HFFc6 (cell line): ENCODE measurements around the gene LZTS2. TPM values are rescaled to one million over a fixed set of nuclear protein-coding genes. Genes with fewer than 3 reads are reported as not detected.

Source experiments
- DNase-seq: peaks from one replicate; pipeline ENCODE4 v3.0.0-alpha.2; 2018
- H3K27ac Mint-ChIP-seq: 2 replicates; pipeline ENCODE4 v1.8.0; 2020; ENCODE audit warnings: mild to moderate bottlenecking, mixed read lengths
- H3K27me3 Mint-ChIP-seq: 2 replicates; pipeline ENCODE4 v1.8.0; 2021; ENCODE audit warnings: mild to moderate bottlenecking, moderate library complexity, mixed read lengths; ENCODE audit not compliant: insufficient read depth
- H3K36me3 Mint-ChIP-seq: 2 replicates; pipeline ENCODE4 v1.8.0; 2021; ENCODE audit warnings: low read depth, mixed read lengths
- H3K4me1 Mint-ChIP-seq: 2 replicates; pipeline ENCODE4 v1.8.0; 2020; ENCODE audit warnings: low read depth, mixed read lengths
- H3K4me3 Mint-ChIP-seq: 2 replicates; pipeline ENCODE4 v1.8.0; 2020; ENCODE audit warnings: mild to moderate bottlenecking, moderate library complexity, mixed read lengths
- H3K9me3 Mint-ChIP-seq: 2 replicates; pipeline ENCODE4 v1.8.0; 2020; ENCODE audit warnings: mild to moderate bottlenecking, mixed read lengths
- total RNA-seq, 6 experiments: library from RNA; stranded (reverse); fragmentation: NEBNext Ultra II Directional; extraction: Animal tissue kit (Norgen Biotek cat#: 25700); gene quantifications; 2 replicates in 1 of 6; 3 replicates in 5 of 6; pipeline ENCODE4 v1.2.3, GENCODE V29; 2021
- TF ChIP-seq, protein P1 (sequence below): fragments of 200-600 bp; sonication (generic); IDR thresholded peaks from 2 replicates; pipeline ENCODE4 v1.5.0; 2021; ENCODE audit warnings: antibody characterized with exemption, mild to moderate bottlenecking

LZTS2 gene
- total RNA-seq, 6 experiments from 2014 or later = 66.8 to 80.5 (median 74.6) TPM

DNA sequence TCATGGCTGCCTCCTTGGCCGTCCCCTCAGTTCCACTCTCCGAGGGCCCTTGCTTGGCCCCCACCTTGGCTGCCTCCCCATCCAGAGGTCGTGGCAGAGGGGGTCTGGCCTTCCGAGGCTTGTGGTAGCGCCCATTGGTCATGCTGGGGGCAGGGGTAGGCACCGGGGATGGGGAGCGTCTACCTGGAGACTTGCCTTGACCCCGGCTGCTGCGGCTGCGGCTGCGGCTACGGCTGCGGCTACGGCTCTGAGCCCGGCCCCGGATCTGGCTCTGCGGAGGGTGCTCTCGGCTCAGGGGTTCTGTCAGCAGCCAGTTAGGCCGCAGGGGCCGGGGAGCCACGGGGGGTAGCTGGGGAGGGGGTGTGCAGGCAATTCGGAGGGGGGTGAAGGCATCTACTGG is 10.7 kb downstream of the LZTS2 start:
- H3K4me3 Mint-ChIP-seq = no peak overlapping the region
- TF ChIP-seq, protein P1, sequence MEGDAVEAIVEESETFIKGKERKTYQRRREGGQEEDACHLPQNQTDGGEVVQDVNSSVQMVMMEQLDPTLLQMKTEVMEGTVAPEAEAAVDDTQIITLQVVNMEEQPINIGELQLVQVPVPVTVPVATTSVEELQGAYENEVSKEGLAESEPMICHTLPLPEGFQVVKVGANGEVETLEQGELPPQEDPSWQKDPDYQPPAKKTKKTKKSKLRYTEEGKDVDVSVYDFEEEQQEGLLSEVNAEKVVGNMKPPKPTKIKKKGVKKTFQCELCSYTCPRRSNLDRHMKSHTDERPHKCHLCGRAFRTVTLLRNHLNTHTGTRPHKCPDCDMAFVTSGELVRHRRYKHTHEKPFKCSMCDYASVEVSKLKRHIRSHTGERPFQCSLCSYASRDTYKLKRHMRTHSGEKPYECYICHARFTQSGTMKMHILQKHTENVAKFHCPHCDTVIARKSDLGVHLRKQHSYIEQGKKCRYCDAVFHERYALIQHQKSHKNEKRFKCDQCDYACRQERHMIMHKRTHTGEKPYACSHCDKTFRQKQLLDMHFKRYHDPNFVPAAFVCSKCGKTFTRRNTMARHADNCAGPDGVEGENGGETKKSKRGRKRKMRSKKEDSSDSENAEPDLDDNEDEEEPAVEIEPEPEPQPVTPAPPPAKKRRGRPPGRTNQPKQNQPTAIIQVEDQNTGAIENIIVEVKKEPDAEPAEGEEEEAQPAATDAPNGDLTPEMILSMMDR = no peak
- DNase-seq = no peak

DNA sequence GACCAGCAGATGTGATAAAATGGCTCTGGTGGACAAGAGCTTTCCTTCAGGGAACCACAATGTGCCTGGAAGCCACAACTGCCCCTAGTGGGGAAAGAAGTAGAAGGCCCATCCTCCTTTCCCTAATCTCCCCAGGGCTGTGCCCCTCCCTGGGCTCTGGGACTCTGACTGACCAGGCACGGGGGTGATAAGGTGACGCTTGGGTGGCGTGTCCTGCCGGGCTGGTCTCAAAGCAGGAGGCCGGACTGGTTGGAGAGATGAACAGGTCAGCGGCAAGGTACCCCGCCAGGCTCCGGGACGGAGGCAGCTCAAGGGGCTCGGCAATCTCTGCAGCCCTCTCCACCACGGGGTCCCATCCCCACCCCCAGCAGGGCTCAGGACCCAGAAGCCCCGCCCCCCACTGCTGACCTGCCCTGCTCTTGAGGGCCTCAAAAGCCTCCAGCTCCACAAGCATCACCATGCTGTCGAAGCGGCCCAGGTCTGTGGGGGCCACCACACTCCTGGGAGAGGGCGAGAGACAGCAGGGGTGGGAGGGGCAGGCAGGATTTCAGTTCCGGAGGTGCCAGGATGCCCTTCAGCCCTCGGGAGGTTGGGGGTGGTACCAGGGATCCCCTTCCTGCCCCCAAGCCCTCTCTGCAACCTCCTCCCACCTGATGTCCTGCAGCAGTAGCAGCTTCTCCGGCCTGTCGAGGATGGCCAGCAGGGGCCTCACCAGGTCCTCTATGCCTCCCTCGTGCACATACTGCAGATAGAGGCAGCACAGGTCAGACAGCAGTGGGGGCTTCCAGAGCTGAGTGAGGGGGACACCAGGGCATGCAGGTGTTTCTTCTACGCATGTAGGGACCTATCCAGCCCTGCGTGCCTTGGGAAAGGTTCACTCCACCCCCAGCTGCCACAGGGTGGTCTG is 12.2 kb downstream of the LZTS2 start:
- H3K36me3 Mint-ChIP-seq = no peaks in the 10 kb centered on the region
- peaks cover 48% of the 10 kb centered on the region for H3K4me1 Mint-ChIP-seq
- peaks cover 3% of the 10 kb centered on the region; the same call in 1 of the 2 replicates for H3K27me3 Mint-ChIP-seq
- peak; percentile 22 for DNase-seq
- TF ChIP-seq, protein P1 = peak; percentile 68
- H3K4me3 Mint-ChIP-seq = no peak overlapping the region
- H3K9me3 Mint-ChIP-seq = no peaks in the 10 kb centered on the region
- H3K27ac Mint-ChIP-seq = peak overlapping the region; percentile 85; the same call in 1 of the 2 replicates

More for the DNA sequence above, 10.7 kb downstream of the LZTS2 start:
- peaks cover 37% of the 10 kb centered on the region for H3K4me1 Mint-ChIP-seq
- H3K27ac Mint-ChIP-seq = no peak overlapping the region
- no peaks in the 10 kb centered on the region for H3K36me3 Mint-ChIP-seq
- no peaks in the 10 kb centered on the region for H3K9me3 Mint-ChIP-seq
- H3K27me3 Mint-ChIP-seq = peaks cover 3% of the 10 kb centered on the region

DNA sequence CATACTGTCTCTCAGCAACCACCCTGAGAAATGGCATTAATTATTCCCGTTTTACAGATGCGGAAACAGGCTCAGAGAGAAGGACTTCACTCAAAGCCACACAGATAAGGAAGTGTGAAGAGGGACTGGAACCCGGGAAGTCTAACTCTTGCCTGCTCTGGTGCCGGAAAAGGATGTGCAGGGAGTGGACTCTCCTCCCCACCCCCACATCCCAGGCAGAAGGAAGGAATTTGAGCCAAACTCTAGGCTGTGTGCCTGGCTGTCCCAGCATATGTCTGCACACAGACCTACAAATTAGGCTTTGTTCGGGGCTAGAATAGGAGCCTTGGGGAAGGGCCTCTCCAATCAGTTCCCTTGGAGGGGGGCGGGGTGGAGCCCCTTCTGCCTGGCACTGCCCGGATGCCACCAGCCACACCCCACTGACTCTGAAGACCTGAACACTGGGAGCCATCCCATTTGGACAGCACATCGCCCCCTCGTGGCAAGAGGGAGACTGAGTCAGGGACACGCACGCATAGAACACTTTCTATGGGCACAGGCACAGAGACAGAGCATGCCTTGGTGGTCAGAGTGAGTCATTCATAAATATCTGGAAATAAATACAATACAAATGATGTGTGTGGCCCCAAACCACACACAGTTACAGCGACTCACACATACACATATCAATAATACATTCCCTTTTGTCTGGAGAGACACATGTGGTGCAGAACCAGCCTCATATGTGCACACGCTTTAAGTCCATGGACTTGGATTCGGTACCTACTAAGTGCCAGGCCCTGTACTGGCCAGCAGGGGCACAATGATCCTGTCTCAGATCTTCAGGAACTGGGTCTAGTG is 13.1 kb downstream of the LZTS2 start:
- TF ChIP-seq, protein P1 = peak; percentile 96
- peak; percentile 94 for DNase-seq
- H3K27ac Mint-ChIP-seq = peak overlapping the region; percentile 85
- peaks cover 7% of the 10 kb centered on the region; the same call in 1 of the 2 replicates for H3K27me3 Mint-ChIP-seq
- H3K36me3 Mint-ChIP-seq = no peaks in the 10 kb centered on the region
- H3K4me1 Mint-ChIP-seq = peaks cover 48% of the 10 kb centered on the region
- H3K9me3 Mint-ChIP-seq = no peaks in the 10 kb centered on the region
- H3K4me3 Mint-ChIP-seq = peak overlapping the region; percentile 45

DNA sequence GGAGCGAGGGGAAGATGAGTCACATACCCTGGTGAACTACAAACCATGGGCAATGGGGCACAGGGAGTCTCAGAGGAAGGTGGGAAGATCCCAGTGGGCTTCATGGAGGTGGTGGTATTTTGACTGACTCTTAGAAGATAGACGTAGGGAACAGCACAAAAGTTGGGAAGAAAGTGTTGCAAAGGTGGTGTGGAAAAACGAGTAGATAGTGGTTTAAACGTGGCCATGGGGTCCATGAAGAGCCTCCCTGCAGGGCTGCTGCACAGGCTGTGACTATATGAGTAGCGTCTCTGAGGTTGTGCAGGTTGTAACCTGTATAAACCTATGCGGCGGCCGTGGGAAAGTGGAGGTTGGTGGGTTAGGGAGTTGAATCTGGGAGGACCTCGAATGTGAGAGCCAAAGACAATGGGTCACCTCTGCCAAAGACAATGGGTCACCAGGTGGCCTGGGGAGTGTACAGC is 13.8 kb downstream of the LZTS2 start:
- Mint-ChIP-seq H3K9me3 (no peaks in the 10 kb centered on the region), H3K27ac (peak overlapping the region; percentile 85), H3K4me3 (peak overlapping the region; percentile 45), H3K27me3 (peaks cover 7% of the 10 kb centered on the region), H3K4me1 (peaks cover 41% of the 10 kb centered on the region), H3K36me3 (no peaks in the 10 kb centered on the region)
- no peak for DNase-seq
- TF ChIP-seq, protein P1 = no peak

DNA sequence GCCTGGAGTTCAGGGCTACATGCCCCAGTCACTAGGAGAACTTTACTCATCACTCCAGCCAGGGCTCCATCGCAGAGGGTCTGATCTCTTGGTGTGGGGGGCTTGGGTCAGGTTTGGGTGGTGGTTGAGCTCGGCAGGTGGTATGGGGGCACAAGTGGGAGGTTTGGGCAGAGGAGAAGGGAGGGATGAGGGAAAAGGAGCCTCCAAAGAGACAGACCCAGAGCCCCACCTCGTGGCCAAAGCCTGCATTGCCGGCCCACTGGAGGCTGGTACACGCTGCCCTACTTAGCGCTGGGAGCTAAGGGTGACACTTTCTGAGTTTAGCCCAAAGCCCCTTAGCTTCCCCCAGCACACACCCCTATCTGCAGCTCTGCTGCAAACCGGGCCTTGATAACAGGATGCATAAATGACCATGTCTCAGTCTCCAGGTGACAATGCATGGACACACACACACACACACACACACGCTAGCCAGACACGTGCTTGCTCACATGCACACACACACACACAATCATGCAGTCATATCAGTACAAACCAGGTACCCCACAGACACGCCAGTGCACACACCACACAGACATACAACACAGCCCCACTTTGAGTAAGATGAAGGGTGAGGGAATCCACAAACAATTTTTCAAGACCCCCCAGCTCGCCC is 14.7 kb downstream of the LZTS2 start:
- peaks cover 41% of the 10 kb centered on the region for H3K4me1 Mint-ChIP-seq
- H3K27ac Mint-ChIP-seq = peak overlapping the region; percentile 83
- H3K4me3 Mint-ChIP-seq = peak overlapping the region; percentile 12; the same call in 1 of the 2 replicates
- peak; percentile 55 for DNase-seq
- TF ChIP-seq, protein P1 = peak; percentile 88
- H3K9me3 Mint-ChIP-seq = no peaks in the 10 kb centered on the region
- H3K27me3 Mint-ChIP-seq = peaks cover 9% of the 10 kb centered on the region
- H3K36me3 Mint-ChIP-seq = no peaks in the 10 kb centered on the region
